Dedifferentiated amniotic fluid mesenchymal stem cell (primary cell): ENCODE data around the gene ACTL6A.

Experiments
- DNase-seq: peaks from one replicate; pipeline ENCODE4 v3.0.0-alpha.2; 2016; ENCODE audit errors: extremely low spot score

The ACTL6A gene

DNA sequence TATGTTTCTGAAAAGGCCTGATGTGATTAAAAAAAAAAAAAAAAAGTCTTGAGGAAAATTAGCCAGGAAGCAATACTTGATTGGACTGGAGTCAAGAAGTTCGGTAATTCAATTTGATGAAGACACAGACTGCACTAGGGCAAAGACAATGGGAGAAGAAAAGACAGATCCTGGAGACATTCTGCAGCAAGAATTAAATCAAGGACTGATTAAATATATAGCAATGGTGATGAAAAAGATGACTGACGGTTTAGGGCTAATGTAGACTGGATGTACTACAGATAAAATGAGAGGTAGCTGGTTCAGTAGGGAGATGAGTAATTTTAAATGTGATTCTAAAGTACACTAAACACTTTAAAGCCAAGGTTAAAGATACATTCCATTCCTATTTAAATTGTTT lies 27.9 kb downstream of the ACTL6A start:
- no peak for DNase-seq

- no peak for DNase-seq
These were observed 28.6 kb downstream of the ACTL6A start for GRCh38 chr3:179591313-179591712.

GRCh38 chr3:179599531-179599930 lies 36.8 kb downstream of the ACTL6A start:
- DNase-seq = no peak

- DNase-seq = no peak
These were observed 40.6 kb downstream of the ACTL6A start for GRCh38 chr3:179603321-179603720.

GRCh38 chr3:179603831-179604230 lies 41.1 kb downstream of the ACTL6A start:
- no peak for DNase-seq

GRCh38 chr3:179604321-179605078 lies 41.8 kb downstream of the ACTL6A start, which contains the start of the genes MRPL47 and NDUFB5:
MRPL47 (minus strand) TSS chr3:179604638; CDS start chr3:179604624, 14 bp downstream.
NDUFB5 (plus strand) TSS chr3:179604794; CDS start chr3:179604816, 22 bp downstream.
- DNase-seq = peak; percentile 99

GRCh38 chr3:179606534-179607085 lies 43.9 kb downstream of the ACTL6A start:
- DNase-seq = no peak

GRCh38 chr3:179608931-179609720 lies 46.4 kb downstream of the ACTL6A start:
- DNase-seq = no peak

- DNase-seq = no peak
These were observed 47.3 kb downstream of the ACTL6A start for GRCh38 chr3:179610066-179610465.

DNA sequence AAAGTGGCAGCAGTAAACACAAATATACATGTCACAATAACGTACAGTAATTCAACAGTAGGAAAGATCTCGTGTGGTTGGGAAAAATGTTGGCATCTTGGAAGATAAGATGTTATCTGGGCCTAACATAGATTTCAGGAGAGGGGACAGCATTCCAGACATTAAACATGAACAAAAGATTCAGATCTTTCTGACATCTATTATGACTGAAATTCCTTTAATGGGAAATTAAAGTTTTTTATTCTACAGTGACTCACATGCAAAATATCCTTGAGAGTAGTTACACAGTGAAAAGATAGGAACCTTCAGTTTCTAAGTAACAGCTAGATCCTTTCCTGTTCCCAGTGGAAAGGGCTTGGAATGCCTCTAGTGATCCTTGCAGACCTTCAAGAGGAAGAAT lies 51.1 kb downstream of the ACTL6A start:
- DNase-seq = peak; percentile 66

DNA sequence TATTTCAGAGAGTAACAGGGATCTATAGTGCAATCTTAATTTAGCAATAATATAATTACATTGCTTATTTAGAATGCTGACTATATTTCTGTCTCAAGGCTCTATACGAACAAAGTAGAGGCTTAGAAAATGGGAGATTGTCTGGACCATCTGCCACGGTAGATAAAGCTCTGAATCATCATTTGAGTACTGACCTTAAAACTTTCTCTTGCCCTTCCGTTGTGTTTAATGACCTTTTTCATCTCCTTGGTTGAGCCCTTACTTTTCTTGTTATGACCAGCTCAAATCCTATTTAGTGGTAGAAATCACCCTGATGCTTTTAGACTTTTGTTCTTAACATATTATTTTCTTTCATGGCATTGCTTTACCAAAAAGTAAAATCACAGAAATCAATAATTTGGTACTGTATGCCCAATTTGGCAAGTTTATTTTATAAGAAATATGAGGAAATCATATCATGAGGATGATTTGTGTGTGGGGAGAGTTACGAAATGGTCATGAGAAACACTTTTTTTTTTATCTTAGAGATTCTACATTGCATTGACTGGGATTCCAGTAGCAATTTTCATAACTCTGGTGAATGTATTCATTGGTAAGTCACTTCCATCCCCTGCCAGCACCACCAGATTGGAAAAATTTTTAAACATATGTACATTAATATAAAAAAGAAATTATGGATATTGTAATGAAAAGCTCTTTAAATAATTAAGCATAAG lies 52.9 kb downstream of the ACTL6A start:
- DNase-seq = no peak

- no peak for DNase-seq
These were observed 59.3 kb downstream of the ACTL6A start for GRCh38 chr3:179622023-179622422.

GRCh38 chr3:179624451-179624850 lies 61.7 kb downstream of the ACTL6A start:
- no peak for DNase-seq

- no peak for DNase-seq
These were observed 68.2 kb downstream of the ACTL6A start for GRCh38 chr3:179630753-179631451.
